Measurements from ENCODE around the gene KRTAP21-3.

The KRTAP21-3 gene

DNA sequence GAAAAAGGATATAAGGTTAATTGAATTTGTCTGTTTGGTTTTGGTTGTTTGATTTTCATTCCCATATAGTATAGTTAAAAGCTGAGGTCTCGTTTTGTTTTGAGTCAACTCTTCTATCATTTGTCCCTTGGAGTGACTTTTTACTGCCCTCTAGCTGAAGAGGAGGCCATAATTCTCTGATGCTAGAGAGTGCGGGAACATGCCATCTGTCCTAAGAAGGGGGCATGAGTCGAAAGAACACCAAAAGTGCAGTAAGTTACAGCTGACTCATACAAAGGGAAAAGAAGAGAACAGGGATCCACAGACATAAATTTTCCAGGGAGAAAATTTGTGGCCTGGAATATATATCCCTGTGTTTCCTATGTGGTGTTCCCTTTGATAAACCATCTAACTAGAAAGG is 4.1 kb downstream of the KRTAP21-3 start:
- TF ChIP-seq, protein P1, sequence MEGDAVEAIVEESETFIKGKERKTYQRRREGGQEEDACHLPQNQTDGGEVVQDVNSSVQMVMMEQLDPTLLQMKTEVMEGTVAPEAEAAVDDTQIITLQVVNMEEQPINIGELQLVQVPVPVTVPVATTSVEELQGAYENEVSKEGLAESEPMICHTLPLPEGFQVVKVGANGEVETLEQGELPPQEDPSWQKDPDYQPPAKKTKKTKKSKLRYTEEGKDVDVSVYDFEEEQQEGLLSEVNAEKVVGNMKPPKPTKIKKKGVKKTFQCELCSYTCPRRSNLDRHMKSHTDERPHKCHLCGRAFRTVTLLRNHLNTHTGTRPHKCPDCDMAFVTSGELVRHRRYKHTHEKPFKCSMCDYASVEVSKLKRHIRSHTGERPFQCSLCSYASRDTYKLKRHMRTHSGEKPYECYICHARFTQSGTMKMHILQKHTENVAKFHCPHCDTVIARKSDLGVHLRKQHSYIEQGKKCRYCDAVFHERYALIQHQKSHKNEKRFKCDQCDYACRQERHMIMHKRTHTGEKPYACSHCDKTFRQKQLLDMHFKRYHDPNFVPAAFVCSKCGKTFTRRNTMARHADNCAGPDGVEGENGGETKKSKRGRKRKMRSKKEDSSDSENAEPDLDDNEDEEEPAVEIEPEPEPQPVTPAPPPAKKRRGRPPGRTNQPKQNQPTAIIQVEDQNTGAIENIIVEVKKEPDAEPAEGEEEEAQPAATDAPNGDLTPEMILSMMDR (IDR thresholded peaks at IDR 0.05), result no peak
- DNase-seq, result no peak
- intact Hi-C loops (cut with DNase I; ENCODE audit: low total_unique reads), result no loop called here
- no peaks in the 10 kb centered on the region for H3K27me3 ChIP-seq
- H3K27ac ChIP-seq, result no peak overlapping the region
- no peaks in the 10 kb centered on the region for H3K9me3 ChIP-seq
- H3K36me3 ChIP-seq, result no peaks in the 10 kb centered on the region
- no peak overlapping the region for H3K4me3 ChIP-seq
- H3K4me1 ChIP-seq, result no peaks in the 10 kb centered on the region

DNA sequence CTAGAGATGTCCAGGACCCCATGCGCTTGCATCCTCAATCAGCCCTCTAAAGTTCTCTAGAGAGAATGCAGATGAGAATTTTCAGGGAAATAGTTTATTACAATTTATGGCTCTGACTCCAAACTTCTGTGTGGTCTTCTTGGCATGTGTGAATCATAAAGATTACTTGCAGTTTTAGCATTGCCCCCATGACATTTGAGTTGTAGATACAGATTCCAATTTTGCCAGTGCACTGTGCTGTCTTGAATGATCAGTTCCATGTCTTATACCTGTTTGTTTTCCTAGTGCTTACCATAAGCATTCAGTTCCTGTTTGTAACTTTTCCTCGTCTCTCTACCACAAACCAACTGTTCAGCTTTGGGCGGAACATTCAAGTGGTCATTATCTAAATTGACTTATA is 4.8 kb downstream of the KRTAP21-3 start:
- H3K4me3 ChIP-seq, result no peak overlapping the region
- intact Hi-C loops (cut with DNase I; ENCODE audit: low total_unique reads), result no loop called here
- H3K27me3 ChIP-seq, result no peaks in the 10 kb centered on the region
- H3K27ac ChIP-seq, result no peak overlapping the region
- no peaks in the 10 kb centered on the region for H3K36me3 ChIP-seq
- no peak for DNase-seq
- TF ChIP-seq, protein P1 (IDR thresholded peaks at IDR 0.05), result no peak
- H3K4me1 ChIP-seq, result no peaks in the 10 kb centered on the region
- no peaks in the 10 kb centered on the region for H3K9me3 ChIP-seq

DNA sequence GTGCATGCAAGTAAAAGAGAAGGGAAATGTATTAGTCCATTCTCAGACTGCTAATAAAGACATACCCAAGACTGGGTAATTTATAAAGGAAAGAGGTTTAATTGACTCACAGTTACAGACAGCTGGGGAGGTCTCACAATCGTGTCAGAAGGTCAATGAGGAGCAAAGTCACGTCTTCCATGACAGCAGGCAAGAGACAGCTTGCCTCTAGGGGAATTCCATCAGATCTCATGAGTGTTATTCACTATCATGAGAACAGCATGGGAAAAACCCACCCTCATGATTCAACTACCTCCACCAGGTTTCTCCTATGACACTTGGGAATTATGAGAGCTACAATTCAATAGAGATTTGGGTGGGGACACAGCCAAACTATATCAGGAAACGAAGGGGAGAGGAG is 8.1 kb downstream of the KRTAP21-3 start:
- intact Hi-C loops (cut with DNase I; ENCODE audit: low total_unique reads), result no loop called here
- H3K9me3 ChIP-seq, result no peaks in the 10 kb centered on the region

DNA sequence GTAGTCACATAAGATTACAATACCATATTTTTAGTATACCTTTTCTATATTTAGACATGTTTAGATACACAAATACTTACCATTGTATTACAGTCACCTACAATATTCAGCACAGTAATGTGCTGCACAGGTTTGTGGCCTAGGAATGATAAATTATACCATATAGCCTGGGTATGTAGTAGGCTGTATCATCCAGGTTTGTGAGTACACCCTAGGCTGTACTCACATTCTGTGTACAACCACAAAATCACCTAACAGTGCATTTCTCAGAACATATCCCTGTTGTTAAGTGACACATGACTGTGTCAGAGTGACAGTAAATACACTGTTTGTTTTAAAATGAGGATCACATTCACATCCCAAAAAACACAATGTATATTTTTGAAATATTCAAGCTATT is 11.2 kb downstream of the KRTAP21-3 start:
- DNase-seq, result no peak
- no peaks in the 10 kb centered on the region for H3K27me3 ChIP-seq
- intact Hi-C loops (cut with DNase I; ENCODE audit: low total_unique reads), result no loop called here
- TF ChIP-seq, protein P1 (IDR thresholded peaks at IDR 0.05), result no peak
- H3K9me3 ChIP-seq, result no peaks in the 10 kb centered on the region
- H3K36me3 ChIP-seq, result no peaks in the 10 kb centered on the region
- H3K4me3 ChIP-seq, result no peak overlapping the region
- no peak overlapping the region for H3K27ac ChIP-seq
- H3K4me1 ChIP-seq, result no peaks in the 10 kb centered on the region

More for the DNA sequence above, 8.1 kb downstream of the KRTAP21-3 start:
- no peaks in the 10 kb centered on the region for H3K27me3 ChIP-seq
- no peak overlapping the region for H3K27ac ChIP-seq
- TF ChIP-seq, protein P1 (IDR thresholded peaks at IDR 0.05), result no peak
- DNase-seq, result no peak
- no peaks in the 10 kb centered on the region for H3K4me1 ChIP-seq
- H3K36me3 ChIP-seq, result no peaks in the 10 kb centered on the region
- H3K4me3 ChIP-seq, result no peak overlapping the region

DNA sequence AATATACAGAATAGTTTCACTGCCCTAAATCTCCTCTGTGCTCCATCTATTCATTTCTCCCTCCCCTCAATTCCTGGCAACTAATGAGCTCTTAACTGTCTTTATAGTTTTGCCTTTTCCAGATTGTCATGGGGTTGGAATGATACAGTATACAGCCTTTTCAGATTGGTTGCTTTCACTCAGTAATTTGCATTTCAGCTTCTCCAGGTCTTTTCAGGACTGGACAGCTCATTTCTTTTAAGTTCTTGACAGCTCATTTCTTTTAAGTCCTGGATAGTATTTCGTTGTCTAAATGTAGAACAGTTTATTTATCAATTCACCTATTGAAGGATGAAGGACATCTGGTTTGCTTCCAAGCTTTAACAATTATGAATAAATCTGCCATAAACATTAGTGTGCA is 22.6 kb downstream of the KRTAP21-3 start:
- Histone ChIP-seq H3K36me3 (no peaks in the 10 kb centered on the region), H3K4me3 (no peak overlapping the region), H3K27me3 (no peaks in the 10 kb centered on the region), H3K27ac (no peak overlapping the region), H3K9me3 (peaks cover 0 to 5% (median 0%) of the 10 kb centered on the region in 3 donors), H3K4me1 (no peaks in the 10 kb centered on the region)
- TF ChIP-seq, protein P1 (IDR thresholded peaks at IDR 0.05), result no peak
- intact Hi-C loops (cut with DNase I; ENCODE audit: low total_unique reads), result no loop called here
- no peak for DNase-seq

DNA sequence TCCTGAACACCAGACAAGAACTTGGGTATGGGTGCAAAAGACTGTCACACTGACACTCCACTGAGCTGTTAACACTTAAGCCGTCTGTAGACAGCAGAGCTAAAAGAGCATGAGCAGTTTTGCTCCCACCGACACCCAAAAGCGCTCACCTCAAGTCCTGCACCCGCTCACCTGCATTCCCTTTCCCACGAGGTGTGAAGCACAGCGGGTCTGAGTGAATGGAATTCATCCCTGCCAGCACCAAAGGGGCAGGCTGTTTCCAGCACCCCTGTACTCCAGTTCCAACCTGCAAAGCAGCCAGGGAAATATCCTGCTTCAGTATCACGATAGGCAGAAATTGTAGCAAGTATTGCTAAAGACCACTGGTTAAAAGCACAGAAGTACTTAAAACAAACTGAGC is 28.8 kb downstream of the KRTAP21-3 start:
- no peak overlapping the region for H3K27ac ChIP-seq
- no peak overlapping the region for H3K4me3 ChIP-seq
- TF ChIP-seq, protein P1 (IDR thresholded peaks at IDR 0.05), result no peak
- H3K4me1 ChIP-seq, result no peaks in the 10 kb centered on the region
- H3K27me3 ChIP-seq, result no peaks in the 10 kb centered on the region
- H3K36me3 ChIP-seq, result no peaks in the 10 kb centered on the region
- intact Hi-C loops (cut with DNase I; ENCODE audit: low total_unique reads), result loop anchor here (5.0 kb wide), 1 partner anchor 1168 kb away; no protein-coding TSS in a partner anchor
- H3K9me3 ChIP-seq, result no peaks in the 10 kb centered on the region
- no peak for DNase-seq
